Heart left ventricle (tissue), 13 donors: ENCODE data around the gene NCOA1.

Experiments
- CTCF ChIP-seq, 12 donors: fragments of 200-600 bp; sonication (generic) in 4 of 12; IDR thresholded peaks; one replicate each; pipeline versions ENCODE4 v1.5.0 to v1.8.0; 2018 to 2022; ENCODE audit warnings: antibody characterized with exemption in 12 of 12, mild to moderate bottlenecking in 5 of 12
- POLR2A ChIP-seq, 2 donors: fragments of 450-650 bp; IDR thresholded peaks; one replicate each; pipeline ENCODE4 v1.6.1; 2017; ENCODE audit warnings: antibody characterized with exemption in 2 of 2, mild to moderate bottlenecking in 2 of 2, moderate library complexity in 2 of 2
- donor health status: ischemic (EF 13 %, LVEDD 7.1; RV severe dilation, severe dysfunction).
- donor health status: DM: no; HTN: yes; CAD: no.
- donor health status: DM: no; HTN: no; CAD: no.
- donor health status: ischemic (EF 25% LVEDD 6.9; RV normal size, moderate dysfunction).
- donor health status: ischemic (EF 25% LVEDD 5.7; RV mildly dilated, moderate dysfunction).
- donor health status: ischemic (EF 35%, LVEDD 5.7; RV mildly dilated, moderate dysfunction).
- donor health status: nonischemic (EF 11% LVEDD 7.7; RV severe dilation, severe dysfunction).
- donor health status: DM: yes; HTN: yes; CAD: no.
- donor health status: PGD.
- donor health status: ischemic (EF 29% LVEDD 5.4; RV normal size, mild dysfunction).
- donor health status: nonischemic (EF 23%, LVEDD 6.1; RV moderate dilation, normal function).

DNA sequence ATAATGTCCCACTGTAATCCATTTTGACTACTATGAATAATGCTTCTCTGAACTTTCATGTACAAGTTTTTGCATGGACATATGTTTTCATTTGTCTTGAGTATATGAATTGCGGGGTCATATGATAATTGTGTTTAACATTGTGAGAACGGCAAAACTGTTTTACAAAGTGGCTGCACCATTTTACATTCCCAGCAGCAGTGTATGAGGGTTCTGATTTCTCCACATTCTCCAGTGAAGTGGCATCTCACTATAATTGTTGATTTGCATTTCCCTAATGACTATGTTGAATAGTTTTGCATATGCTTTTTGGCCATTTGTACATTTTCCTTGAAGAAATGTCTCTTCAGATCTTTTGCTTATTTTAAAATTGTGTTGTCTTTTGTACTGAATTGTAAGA is 20.1 kb downstream of the NCOA1 start:
- no peak for TF ChIP-seq CTCF (IDR thresholded peaks at IDR 0.05)
- TF ChIP-seq POLR2A (IDR thresholded peaks at IDR 0.05), result no peak
